Endothelial cell of hepatic sinusoid (primary cell): ENCODE data around the gene EPHA2.

Source experiments
- in situ Hi-C: cut with HindIII; loops from 2 replicates; pipeline ENCODE4 v1.10.0; 2017; ENCODE audit warnings: low sequenced_read_pairs

EPHA2 gene

GRCh38 chr1:16077406-16078245 is 78.2 kb downstream of the EPHA2 start:
- in situ Hi-C loops: no loop called here

- in situ Hi-C loops: no loop called here
Measured at GRCh38 chr1:16076865-16077238, 79.0 kb downstream of the EPHA2 start.

- in situ Hi-C loops: no loop called here
Measured at GRCh38 chr1:16076031-16076864, 79.6 kb downstream of the EPHA2 start.

- in situ Hi-C loops: no loop called here
Measured at GRCh38 chr1:16075337-16076030, 80.4 kb downstream of the EPHA2 start.
